HUES48 (cell line): ENCODE data around the gene BCL2L14.

ENCODE experiments used
- H3K27ac ChIP-seq: one replicate; pipeline ENCODE4 v1.7.0; 2013; ENCODE audit warnings: low read depth, low read length, inconsistent platforms
- H3K27me3 ChIP-seq: 2 replicates; pipeline ENCODE4 v1.6.1; 2013; ENCODE audit warnings: mild to moderate bottlenecking, low read length; ENCODE audit not compliant: control insufficient read depth, insufficient read depth
- H3K36me3 ChIP-seq: 2 replicates; pipeline ENCODE4 v1.6.1; 2013; ENCODE audit warnings: low read length; ENCODE audit not compliant: control insufficient read depth, insufficient read depth
- H3K4me1 ChIP-seq: 2 replicates; pipeline ENCODE4 v1.6.1; 2013; ENCODE audit warnings: mild to moderate bottlenecking, low read length; ENCODE audit not compliant: control insufficient read depth, insufficient read depth
- H3K4me3 ChIP-seq: 2 replicates; pipeline ENCODE4 v1.5.1; 2013; ENCODE audit warnings: mild to moderate bottlenecking, low read depth, low read length
- H3K9ac ChIP-seq: 2 replicates; pipeline ENCODE4 v1.6.1; 2013; ENCODE audit warnings: mild to moderate bottlenecking, low read depth, low read length, moderate library complexity
- H3K9me3 ChIP-seq: 2 replicates; pipeline ENCODE4 v1.6.1; 2013; ENCODE audit warnings: low read length; ENCODE audit not compliant: control insufficient read depth, insufficient read depth

The BCL2L14 gene

DNA sequence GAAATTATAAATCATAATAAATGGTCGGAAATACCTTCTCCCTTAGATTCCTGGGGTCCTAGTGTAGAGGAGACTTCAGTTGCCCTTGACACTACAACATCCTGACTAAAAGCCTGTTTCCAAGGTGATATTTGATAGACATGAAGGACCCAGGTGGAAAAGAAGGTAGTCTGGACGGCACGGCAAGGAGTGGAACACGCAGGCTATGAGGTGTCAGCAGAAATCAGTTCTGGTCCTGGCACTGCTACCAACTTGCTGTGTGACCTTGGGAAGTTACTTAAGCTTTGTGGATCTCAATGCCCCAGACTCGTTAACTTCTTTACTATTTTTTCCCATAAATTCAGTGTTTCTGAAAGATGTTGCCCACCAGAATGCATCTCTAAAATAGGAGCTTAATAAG lies 36.9 kb upstream of the BCL2L14 start:
- Histone ChIP-seq H3K36me3 (no peaks in the 10 kb centered on the region), H3K9ac (no peak overlapping the region), H3K27ac (no peak overlapping the region), H3K4me1 (peaks cover 9% of the 10 kb centered on the region), H3K4me3 (no peak overlapping the region), H3K9me3 (no peaks in the 10 kb centered on the region), H3K27me3 (no peaks in the 10 kb centered on the region)

DNA sequence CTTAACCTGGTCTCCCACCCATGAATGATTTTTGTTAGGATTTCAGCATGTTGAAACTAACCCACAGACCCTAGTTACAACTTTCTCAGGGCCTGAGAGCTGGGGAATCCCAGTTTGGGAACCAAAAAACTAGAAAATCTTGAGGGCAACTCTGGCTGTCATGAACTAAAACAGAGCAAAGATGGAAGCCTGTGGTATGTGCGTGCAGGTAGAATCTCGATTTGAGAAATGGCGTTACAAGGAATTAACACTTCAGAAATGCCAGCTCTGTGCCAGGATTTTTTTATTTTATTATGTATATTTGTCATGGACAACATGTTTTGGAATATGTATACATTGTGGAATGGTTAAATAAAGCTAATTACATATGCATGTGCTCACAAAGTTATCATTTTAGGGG lies 36.4 kb upstream of the BCL2L14 start:
- no peaks in the 10 kb centered on the region for H3K36me3 ChIP-seq
- H3K4me1 ChIP-seq: peaks cover 9% of the 10 kb centered on the region
- no peak overlapping the region for H3K9ac ChIP-seq
- H3K27me3 ChIP-seq: no peaks in the 10 kb centered on the region
- H3K4me3 ChIP-seq: no peak overlapping the region
- H3K9me3 ChIP-seq: no peaks in the 10 kb centered on the region
- no peak overlapping the region for H3K27ac ChIP-seq

DNA sequence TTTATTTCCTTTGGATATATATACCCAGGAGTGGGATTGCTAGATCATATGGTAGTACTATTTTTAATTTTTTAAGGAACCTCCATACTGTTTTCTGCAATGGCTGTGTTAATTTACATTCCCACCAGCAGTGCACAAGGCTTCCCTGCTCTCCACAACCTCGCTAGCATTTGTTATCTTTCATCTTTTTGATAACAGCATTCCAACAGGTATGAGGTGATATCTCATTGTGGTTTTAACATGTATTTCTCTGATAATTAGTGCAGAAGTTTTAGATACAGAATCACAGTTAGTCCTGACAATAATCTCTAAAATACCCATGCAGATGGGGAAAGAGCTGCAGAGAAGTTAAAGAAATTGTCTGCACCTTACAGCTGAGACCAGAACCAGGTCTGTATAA lies 35.5 kb upstream of the BCL2L14 start:
- Histone ChIP-seq H3K4me1 (peaks cover 9% of the 10 kb centered on the region), H3K9me3 (no peaks in the 10 kb centered on the region), H3K36me3 (no peaks in the 10 kb centered on the region), H3K27ac (no peak overlapping the region), H3K27me3 (no peaks in the 10 kb centered on the region), H3K4me3 (no peak overlapping the region), H3K9ac (no peak overlapping the region)

DNA sequence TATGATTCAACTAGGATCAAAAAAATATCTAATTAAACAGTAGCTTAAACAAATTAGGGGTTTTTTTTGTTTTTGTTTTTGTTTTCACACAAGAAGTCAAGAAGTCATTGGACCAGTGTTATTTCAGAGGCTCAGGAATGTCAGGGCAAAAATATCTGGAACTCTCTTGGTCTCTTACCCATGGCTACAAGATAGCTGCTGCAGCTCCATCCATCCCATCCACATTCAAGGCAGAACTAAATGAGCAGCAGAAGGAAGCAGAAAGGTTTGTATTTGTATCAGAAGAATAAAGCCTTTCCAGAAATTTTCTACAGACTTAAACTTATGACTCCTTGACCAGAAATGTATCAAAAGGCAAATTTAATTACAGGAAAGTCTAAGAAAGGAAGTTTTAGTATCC lies 33.8 kb upstream of the BCL2L14 start:
- no peak overlapping the region for H3K4me3 ChIP-seq
- no peak overlapping the region for H3K9ac ChIP-seq
- no peaks in the 10 kb centered on the region for H3K27me3 ChIP-seq
- no peak overlapping the region for H3K27ac ChIP-seq
- no peaks in the 10 kb centered on the region for H3K36me3 ChIP-seq
- peaks cover 9% of the 10 kb centered on the region for H3K4me1 ChIP-seq
- H3K9me3 ChIP-seq: no peaks in the 10 kb centered on the region

DNA sequence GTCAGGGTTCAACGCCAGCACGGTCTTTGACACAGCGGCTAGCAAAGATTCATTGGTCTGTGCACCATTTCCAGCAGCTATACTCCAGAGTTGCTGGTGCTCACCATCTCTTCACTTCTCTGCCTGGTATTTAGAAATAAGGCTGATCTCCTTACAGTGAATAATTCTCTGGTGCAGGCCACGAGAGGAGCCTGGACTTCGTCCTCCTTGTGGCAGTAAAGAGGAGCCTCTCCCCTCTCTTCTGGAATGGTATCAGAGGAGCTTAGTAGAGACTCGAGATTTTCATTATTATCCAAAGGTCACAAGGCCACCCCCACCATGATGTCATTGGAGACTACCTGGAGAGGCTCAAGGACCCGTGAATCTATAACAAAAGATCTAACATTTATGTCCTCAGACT lies 30.8 kb upstream of the BCL2L14 start:
- Histone ChIP-seq H3K27ac (no peak overlapping the region), H3K4me3 (no peak overlapping the region), H3K36me3 (no peaks in the 10 kb centered on the region), H3K4me1 (no peaks in the 10 kb centered on the region; the same call in 1 of the 2 replicates), H3K27me3 (no peaks in the 10 kb centered on the region), H3K9ac (no peak overlapping the region), H3K9me3 (no peaks in the 10 kb centered on the region)

DNA sequence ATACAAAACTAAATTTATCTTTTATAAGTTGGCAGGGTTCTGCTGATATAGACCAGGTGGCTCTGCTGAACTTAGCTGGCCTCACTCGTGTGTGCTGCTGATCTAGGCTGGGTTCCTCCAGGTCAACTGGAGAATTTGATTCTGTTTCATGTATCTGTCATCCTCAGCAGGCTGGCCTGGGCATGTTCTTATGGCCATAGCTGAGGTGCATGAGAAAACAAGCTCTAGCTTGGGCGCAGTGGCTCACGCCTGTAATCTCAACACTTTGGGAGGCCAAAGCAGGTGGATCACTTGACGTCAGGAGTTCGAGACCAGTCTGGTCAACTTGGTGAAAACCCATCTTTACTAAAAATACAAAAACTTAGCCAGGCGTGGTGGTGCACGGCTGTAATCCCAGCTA lies 24.3 kb upstream of the BCL2L14 start:
- H3K27ac ChIP-seq: no peak overlapping the region
- no peaks in the 10 kb centered on the region for H3K9me3 ChIP-seq
- no peaks in the 10 kb centered on the region for H3K4me1 ChIP-seq
- no peak overlapping the region for H3K9ac ChIP-seq
- no peak overlapping the region for H3K4me3 ChIP-seq
- H3K27me3 ChIP-seq: no peaks in the 10 kb centered on the region
- no peaks in the 10 kb centered on the region for H3K36me3 ChIP-seq

DNA sequence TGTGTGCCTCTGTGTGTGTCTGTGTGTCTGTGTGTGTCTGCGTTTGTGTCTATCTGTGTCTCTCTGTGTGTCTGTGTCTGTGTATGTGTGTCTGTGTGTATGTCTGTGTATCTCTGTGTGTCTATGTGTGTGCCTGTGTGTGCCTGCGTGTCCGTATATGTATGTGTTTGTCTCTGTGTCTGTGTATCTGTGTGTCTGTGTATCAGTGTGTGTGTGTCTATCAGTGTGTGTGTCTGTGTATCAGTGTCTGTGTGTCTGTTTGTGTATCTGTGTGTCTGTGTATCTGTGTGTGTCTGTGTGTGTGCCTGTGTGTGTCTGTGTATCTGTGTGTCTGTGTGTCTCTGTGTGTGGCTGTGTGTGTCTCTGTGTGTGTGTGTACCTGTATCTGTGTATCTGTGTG lies 23.1 kb upstream of the BCL2L14 start:
- H3K9ac ChIP-seq: no peak overlapping the region
- H3K36me3 ChIP-seq: no peaks in the 10 kb centered on the region
- H3K4me1 ChIP-seq: no peaks in the 10 kb centered on the region

DNA sequence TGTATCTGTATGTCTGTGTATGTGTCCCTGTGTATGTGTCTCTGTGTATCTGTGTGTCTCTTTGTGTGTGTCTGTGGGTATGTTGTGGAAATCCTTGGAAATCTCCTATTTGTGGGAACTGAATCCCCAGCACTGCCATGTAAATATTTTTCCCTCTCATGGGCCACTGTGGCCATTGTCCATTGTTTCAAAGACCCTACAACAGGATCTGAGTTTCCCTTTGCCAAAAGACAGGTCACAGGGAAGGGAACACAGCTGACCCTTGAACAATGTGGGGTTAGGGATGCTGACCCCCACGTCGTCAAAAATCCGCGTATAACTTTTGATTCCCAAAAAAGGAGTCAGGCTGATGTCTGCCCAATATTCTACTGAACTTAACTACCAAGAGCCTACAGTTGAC lies 22.5 kb upstream of the BCL2L14 start:
- H3K4me3 ChIP-seq: no peak overlapping the region
- no peaks in the 10 kb centered on the region for H3K27me3 ChIP-seq
- H3K9me3 ChIP-seq: no peaks in the 10 kb centered on the region
- no peak overlapping the region for H3K9ac ChIP-seq
- H3K27ac ChIP-seq: no peak overlapping the region
- no peaks in the 10 kb centered on the region for H3K4me1 ChIP-seq
- H3K36me3 ChIP-seq: no peaks in the 10 kb centered on the region

More for the DNA sequence above, 23.1 kb upstream of the BCL2L14 start:
- H3K4me3 ChIP-seq: no peak overlapping the region
- H3K9me3 ChIP-seq: no peaks in the 10 kb centered on the region
- no peaks in the 10 kb centered on the region for H3K27me3 ChIP-seq
- H3K27ac ChIP-seq: no peak overlapping the region

DNA sequence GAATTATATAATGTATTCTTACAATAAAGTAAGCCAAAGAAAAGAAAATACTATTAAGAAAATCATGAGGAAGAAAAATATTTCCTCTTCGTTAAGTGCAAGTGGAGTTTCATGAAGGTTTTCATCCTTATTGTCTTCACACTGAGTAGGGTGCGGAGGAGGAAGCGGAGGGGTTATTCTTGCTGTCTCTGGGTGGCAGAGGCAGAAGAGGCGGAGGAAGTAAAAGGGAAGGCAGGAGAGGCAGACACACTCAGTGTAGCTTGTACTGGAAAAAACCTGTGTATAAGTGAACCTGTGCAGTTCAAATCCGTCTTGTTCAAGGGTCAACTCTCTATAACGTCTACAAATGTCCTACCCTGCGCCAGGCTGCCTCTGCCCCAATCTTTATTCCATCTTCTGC lies 22.0 kb upstream of the BCL2L14 start:
- H3K27me3 ChIP-seq: no peaks in the 10 kb centered on the region
- H3K4me1 ChIP-seq: no peaks in the 10 kb centered on the region
- H3K9ac ChIP-seq: no peak overlapping the region
- no peaks in the 10 kb centered on the region for H3K9me3 ChIP-seq
- no peaks in the 10 kb centered on the region for H3K36me3 ChIP-seq
- no peak overlapping the region for H3K4me3 ChIP-seq
- no peak overlapping the region for H3K27ac ChIP-seq

DNA sequence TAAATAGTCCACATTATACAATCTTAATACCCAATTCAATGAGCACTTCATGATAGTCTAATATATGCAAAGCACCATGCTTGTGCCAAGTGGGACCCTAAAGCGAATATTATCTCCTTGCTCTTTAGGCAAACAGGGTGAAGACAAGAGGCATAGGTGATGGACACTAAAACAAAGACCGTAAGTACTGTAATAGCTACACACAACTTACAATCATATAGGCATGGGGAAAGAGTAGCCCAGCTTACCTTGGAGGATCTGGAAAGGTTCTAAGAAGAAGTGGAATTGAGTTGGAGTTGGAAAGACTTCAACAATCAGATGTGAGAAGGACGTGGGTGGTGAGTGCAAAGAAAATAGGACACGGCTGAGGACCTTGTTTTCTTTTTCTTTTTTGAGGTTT lies 19.1 kb upstream of the BCL2L14 start:
- Histone ChIP-seq H3K4me1 (peaks cover 1% of the 10 kb centered on the region; the same call in 1 of the 2 replicates), H3K36me3 (no peaks in the 10 kb centered on the region), H3K27me3 (no peaks in the 10 kb centered on the region), H3K9me3 (no peaks in the 10 kb centered on the region), H3K4me3 (no peak overlapping the region), H3K27ac (no peak overlapping the region), H3K9ac (no peak overlapping the region)

DNA sequence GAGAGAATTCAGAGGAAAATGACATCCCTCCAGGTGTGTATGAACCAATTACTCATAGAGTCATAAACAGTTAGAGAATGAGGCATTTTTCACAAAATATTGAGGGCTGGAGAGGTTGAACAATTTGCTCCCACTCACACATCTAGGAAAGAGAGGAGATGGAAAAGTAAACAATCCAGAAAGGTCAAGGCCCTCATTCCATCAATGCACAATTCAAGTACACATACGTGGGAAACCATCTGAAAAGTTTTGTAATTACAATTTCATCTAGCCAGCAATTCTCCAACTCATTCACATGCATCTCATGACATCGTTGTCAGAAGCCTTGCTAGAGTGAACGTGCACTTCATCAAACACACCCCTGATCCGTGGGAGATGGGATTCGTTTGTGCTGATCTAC lies 15.7 kb upstream of the BCL2L14 start:
- no peaks in the 10 kb centered on the region for H3K9me3 ChIP-seq
- no peak overlapping the region for H3K9ac ChIP-seq
- no peaks in the 10 kb centered on the region for H3K36me3 ChIP-seq
- H3K4me3 ChIP-seq: no peak overlapping the region
- no peaks in the 10 kb centered on the region for H3K27me3 ChIP-seq
- H3K27ac ChIP-seq: no peak overlapping the region
- peaks cover 6% of the 10 kb centered on the region; the same call in 1 of the 2 replicates for H3K4me1 ChIP-seq

DNA sequence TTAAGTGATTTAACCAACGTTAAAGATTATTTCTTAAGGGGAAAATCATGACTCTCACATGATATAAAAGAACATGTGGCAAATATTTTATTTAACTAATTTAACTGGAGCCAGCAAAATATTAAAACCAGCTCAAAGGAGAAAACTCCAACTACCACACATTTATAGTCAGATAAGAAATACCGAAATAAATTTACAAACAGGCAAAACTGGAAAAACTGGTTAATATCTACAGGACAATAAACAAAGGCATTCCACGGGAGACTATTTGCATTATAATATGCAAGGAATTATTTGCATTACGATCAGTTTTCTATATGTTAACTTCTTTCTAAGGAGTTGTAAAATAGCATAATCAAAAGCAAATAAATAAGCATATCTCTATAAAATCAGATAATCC lies 13.8 kb upstream of the BCL2L14 start:
- no peak overlapping the region for H3K27ac ChIP-seq
- H3K4me1 ChIP-seq: peaks cover 6% of the 10 kb centered on the region; the same call in 1 of the 2 replicates
- H3K9ac ChIP-seq: no peak overlapping the region
- H3K4me3 ChIP-seq: no peak overlapping the region
- H3K9me3 ChIP-seq: no peaks in the 10 kb centered on the region
- H3K36me3 ChIP-seq: no peaks in the 10 kb centered on the region
- no peaks in the 10 kb centered on the region for H3K27me3 ChIP-seq
